ENCODE measurements around the gene NAALADL2.

NAALADL2 gene

GRCh38 chr3:175852560-175852959 lies 993.4 kb downstream of the NAALADL2 start:
- no peak for DNase-seq (ENCODE audit: low spot score)

GRCh38 chr3:175857666-175858270 lies 998.6 kb downstream of the NAALADL2 start:
- DNase-seq (ENCODE audit: low spot score), result no peak
